ENCODE results near the gene MEOX1.

GRCh38 chr17:43603321-43603720 lies 58.4 kb downstream of the MEOX1 start:
- TF ChIP-seq, protein P1, sequence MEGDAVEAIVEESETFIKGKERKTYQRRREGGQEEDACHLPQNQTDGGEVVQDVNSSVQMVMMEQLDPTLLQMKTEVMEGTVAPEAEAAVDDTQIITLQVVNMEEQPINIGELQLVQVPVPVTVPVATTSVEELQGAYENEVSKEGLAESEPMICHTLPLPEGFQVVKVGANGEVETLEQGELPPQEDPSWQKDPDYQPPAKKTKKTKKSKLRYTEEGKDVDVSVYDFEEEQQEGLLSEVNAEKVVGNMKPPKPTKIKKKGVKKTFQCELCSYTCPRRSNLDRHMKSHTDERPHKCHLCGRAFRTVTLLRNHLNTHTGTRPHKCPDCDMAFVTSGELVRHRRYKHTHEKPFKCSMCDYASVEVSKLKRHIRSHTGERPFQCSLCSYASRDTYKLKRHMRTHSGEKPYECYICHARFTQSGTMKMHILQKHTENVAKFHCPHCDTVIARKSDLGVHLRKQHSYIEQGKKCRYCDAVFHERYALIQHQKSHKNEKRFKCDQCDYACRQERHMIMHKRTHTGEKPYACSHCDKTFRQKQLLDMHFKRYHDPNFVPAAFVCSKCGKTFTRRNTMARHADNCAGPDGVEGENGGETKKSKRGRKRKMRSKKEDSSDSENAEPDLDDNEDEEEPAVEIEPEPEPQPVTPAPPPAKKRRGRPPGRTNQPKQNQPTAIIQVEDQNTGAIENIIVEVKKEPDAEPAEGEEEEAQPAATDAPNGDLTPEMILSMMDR (IDR thresholded peaks at IDR 0.05; ENCODE audit: insufficient read depth, low read length, poor library complexity, severe bottlenecking) = no peak
- TF ChIP-seq EZH2phosphoT487 (conservative IDR thresholded peaks at IDR 0.05; ENCODE audit: low read length) = no peak

All from SU-DHL-6 (cell line).